Osteoblast (primary cell): ENCODE data around the gene SPDYA. TPM values are rescaled to one million over a fixed set of nuclear protein-coding genes. Genes with fewer than 3 reads are reported as not detected.

Source experiments
- DNase-seq: peaks from one replicate; pipeline ENCODE4 v3.0.0; 2011; ENCODE audit warnings: low spot score, mixed read lengths; ENCODE audit not compliant: insufficient read length; ENCODE audit errors: missing footprints
- H2AFZ ChIP-seq: 2 replicates; pipeline ENCODE4 v1.6.0; 2011; ENCODE audit warnings: mild to moderate bottlenecking, low read length
- H3K27ac ChIP-seq: 2 replicates; pipeline ENCODE4 v1.5.1; 2011; ENCODE audit warnings: mild to moderate bottlenecking, low read depth, low read length, moderate library complexity
- H3K27me3 ChIP-seq: 2 replicates; pipeline ENCODE4 v1.6.0; 2012; ENCODE audit warnings: mild to moderate bottlenecking, control low read depth, inconsistent platforms, low read length, moderate library complexity; ENCODE audit not compliant: insufficient read depth
- H3K36me3 ChIP-seq: 2 replicates; pipeline ENCODE4 v1.5.1; 2011; ENCODE audit warnings: mild to moderate bottlenecking, low read length, control low read depth, moderate library complexity; ENCODE audit not compliant: insufficient read depth
- H3K4me1 ChIP-seq: 2 replicates; pipeline ENCODE4 v1.5.1; 2011; ENCODE audit warnings: mild to moderate bottlenecking, low read length, control low read depth, moderate library complexity; ENCODE audit not compliant: insufficient read depth
- H3K4me2 ChIP-seq: 2 replicates; pipeline ENCODE4 v1.6.0; 2011; ENCODE audit warnings: mild to moderate bottlenecking, low read length; ENCODE audit not compliant: insufficient read depth
- H3K4me3 ChIP-seq: fragments of 200-600 bp; sonication (generic); 3 replicates; pipeline ENCODE4 v1.5.1; 2012; ENCODE audit warnings: mild to moderate bottlenecking, low read length, inconsistent platforms; ENCODE audit not compliant: insufficient read depth
- H3K79me2 ChIP-seq: 2 replicates; pipeline ENCODE4 v1.6.0; 2012; ENCODE audit warnings: mild to moderate bottlenecking, low read length, control low read depth, inconsistent platforms; ENCODE audit not compliant: insufficient read depth
- H3K9me3 ChIP-seq: 2 replicates; pipeline ENCODE4 v1.5.1; 2011; ENCODE audit warnings: low read depth, low read length, control low read depth
- H4K20me1 ChIP-seq: 2 replicates; pipeline ENCODE4 v1.6.0; 2012; ENCODE audit warnings: mild to moderate bottlenecking, low read length, control low read depth; ENCODE audit not compliant: insufficient read depth
- total RNA-seq: library from RNA; depleted of rRNA; stranded (reverse); fragments of >200 nt; gene quantifications from 2 replicates; pipeline ENCODE4 v1.2.3, GENCODE V29; 2012
- TF ChIP-seq, protein P1 (sequence below): IDR thresholded peaks from 2 replicates; pipeline ENCODE4 v1.5.1; 2011; ENCODE audit warnings: mild to moderate bottlenecking, low read depth, low read length, moderate library complexity; ENCODE audit errors: extremely low read depth

The SPDYA gene
- total RNA-seq, 1 donor, result 0.72 TPM

DNA sequence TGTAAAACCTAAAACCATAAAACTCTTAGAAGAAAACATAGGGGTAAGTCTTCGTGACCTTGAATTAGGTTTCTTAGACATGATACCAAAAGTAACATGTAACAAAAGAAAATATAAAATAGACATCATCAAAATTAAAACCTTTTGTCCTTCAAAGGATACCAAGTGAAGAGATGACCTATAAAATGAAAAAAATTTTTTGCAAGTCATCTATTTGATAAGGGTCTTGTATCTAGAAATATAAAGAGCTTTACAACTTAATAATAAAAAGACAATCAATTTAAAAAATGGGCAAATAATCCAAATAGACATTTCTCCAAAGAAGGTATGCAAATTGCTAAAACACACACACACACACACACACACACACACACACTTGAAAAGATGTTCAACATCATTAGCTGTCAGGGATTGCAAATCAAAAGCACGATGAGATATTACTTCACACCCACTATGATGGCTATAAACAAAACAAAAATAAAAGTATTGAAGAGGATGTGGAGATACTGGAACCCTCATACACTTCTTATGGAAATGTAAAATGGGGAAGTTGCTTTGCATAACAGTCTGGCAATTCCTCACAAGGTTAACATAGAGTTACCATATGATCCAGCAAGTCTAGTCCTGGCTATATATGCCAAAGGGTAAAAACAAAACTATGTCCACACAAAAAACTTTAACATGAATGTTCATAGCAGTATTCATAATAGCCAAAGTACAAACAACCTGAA, 23.3 kb downstream of the SPDYA start:
- H3K79me2 ChIP-seq, result no peaks in the 10 kb centered on the region
- H3K4me2 ChIP-seq, result no peak overlapping the region
- H2AFZ ChIP-seq, result no peak overlapping the region
- no peaks in the 10 kb centered on the region for H3K27me3 ChIP-seq
- TF ChIP-seq, protein P1, sequence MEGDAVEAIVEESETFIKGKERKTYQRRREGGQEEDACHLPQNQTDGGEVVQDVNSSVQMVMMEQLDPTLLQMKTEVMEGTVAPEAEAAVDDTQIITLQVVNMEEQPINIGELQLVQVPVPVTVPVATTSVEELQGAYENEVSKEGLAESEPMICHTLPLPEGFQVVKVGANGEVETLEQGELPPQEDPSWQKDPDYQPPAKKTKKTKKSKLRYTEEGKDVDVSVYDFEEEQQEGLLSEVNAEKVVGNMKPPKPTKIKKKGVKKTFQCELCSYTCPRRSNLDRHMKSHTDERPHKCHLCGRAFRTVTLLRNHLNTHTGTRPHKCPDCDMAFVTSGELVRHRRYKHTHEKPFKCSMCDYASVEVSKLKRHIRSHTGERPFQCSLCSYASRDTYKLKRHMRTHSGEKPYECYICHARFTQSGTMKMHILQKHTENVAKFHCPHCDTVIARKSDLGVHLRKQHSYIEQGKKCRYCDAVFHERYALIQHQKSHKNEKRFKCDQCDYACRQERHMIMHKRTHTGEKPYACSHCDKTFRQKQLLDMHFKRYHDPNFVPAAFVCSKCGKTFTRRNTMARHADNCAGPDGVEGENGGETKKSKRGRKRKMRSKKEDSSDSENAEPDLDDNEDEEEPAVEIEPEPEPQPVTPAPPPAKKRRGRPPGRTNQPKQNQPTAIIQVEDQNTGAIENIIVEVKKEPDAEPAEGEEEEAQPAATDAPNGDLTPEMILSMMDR, result no peak
- no peaks in the 10 kb centered on the region for H3K9me3 ChIP-seq
- DNase-seq, result no peak
- H3K4me3 ChIP-seq, result no peak overlapping the region
- no peaks in the 10 kb centered on the region for H4K20me1 ChIP-seq
- peaks cover 2% of the 10 kb centered on the region for H3K4me1 ChIP-seq
- no peak overlapping the region for H3K27ac ChIP-seq
- H3K36me3 ChIP-seq, result no peaks in the 10 kb centered on the region

DNA sequence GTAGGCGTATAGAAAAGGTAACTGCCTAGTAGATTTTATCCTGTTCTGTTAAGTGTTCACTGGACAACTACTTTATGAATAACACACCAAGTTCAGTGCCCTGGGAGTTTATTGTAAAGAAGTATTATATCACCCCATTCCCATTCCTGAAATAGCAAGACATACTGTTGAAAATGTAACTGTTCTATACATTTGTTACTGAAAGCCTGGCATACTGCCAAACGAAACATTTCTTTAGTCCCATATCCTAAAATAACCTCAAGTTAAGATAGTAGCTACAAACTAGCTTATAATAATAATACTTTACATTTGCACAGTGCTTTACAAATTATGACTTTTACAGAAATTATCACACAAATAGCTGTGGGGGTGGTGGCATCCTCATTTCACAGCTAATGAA, 25.1 kb downstream of the SPDYA start:
- TF ChIP-seq, protein P1, result no peak
- H3K9me3 ChIP-seq, result no peaks in the 10 kb centered on the region
- H2AFZ ChIP-seq, result no peak overlapping the region
- no peaks in the 10 kb centered on the region for H3K27me3 ChIP-seq
- H3K79me2 ChIP-seq, result no peaks in the 10 kb centered on the region
- H3K4me3 ChIP-seq, result no peak overlapping the region
- peaks cover 2% of the 10 kb centered on the region for H3K4me1 ChIP-seq
- no peak overlapping the region for H3K27ac ChIP-seq
- no peak overlapping the region for H3K4me2 ChIP-seq
- no peaks in the 10 kb centered on the region for H3K36me3 ChIP-seq
- DNase-seq, result no peak
- H4K20me1 ChIP-seq, result no peaks in the 10 kb centered on the region

DNA sequence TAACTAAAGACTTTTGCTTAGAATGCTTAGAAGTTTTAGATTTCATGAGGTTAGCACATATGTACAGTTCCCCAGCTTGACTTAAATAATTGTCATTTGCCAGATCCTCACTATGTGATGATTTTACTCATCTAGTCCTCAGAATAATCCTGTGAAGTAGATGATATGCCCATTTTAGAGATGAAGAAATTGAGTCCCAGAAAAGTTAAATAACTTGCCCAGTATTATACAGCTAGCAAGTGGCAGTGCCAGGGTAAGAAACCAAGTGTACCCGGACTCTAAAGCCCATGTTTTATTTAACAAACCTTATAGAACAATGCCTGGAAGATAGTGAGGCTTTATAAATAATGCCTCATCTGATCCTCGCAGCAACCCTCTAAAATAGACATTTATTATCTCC, 28.3 kb downstream of the SPDYA start:
- Histone ChIP-seq H3K79me2 (no peaks in the 10 kb centered on the region), H3K4me2 (no peak overlapping the region), H3K9me3 (no peaks in the 10 kb centered on the region), H3K4me3 (no peak overlapping the region), H3K27ac (no peak overlapping the region), H3K36me3 (no peaks in the 10 kb centered on the region), H4K20me1 (no peaks in the 10 kb centered on the region), H2AFZ (no peak overlapping the region), H3K4me1 (peaks cover 2% of the 10 kb centered on the region), H3K27me3 (no peaks in the 10 kb centered on the region)
- TF ChIP-seq, protein P1, result no peak
- no peak for DNase-seq

DNA sequence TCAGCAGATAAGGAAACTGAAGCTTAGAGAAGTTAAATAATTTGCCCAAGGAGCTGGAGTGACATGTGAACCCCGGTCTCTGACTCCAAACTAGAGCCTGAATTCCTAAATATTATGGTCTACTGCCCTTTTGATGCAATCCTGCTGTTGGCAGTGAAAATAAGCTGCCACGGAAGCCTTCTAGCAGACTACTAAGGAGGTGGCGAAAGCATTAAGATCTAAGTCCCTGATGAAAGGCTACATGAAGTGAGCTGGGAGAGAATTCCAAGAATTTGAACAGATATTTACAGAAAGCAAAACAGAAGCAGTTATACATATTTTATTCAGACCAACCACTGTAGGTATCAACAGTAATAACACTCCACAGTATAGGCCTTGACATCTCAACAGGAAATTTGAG, 31.4 kb downstream of the SPDYA start:
- Histone ChIP-seq H3K4me3 (no peak overlapping the region), H3K9me3 (no peaks in the 10 kb centered on the region), H3K79me2 (no peaks in the 10 kb centered on the region), H3K27me3 (no peaks in the 10 kb centered on the region), H3K36me3 (no peaks in the 10 kb centered on the region), H2AFZ (no peak overlapping the region), H3K4me1 (no peaks in the 10 kb centered on the region), H3K27ac (no peak overlapping the region), H4K20me1 (no peaks in the 10 kb centered on the region), H3K4me2 (no peak overlapping the region)
- TF ChIP-seq, protein P1, result no peak
- DNase-seq, result no peak
